Measurements from ENCODE around the gene IL4I1.

The IL4I1 gene

GRCh38 chr19:49923055-49924003 is 26.6 kb upstream of the IL4I1 start:
- no peak for DNase-seq

GRCh38 chr19:49921871-49922795 is 25.4 kb upstream of the IL4I1 start:
- DNase-seq = no peak

- no peak for DNase-seq
Measured at GRCh38 chr19:49920624-49921363, 24.1 kb upstream of the IL4I1 start.

- no peak for DNase-seq
Measured at GRCh38 chr19:49918089-49918488, 21.4 kb upstream of the IL4I1 start.

GRCh38 chr19:49916839-49917733 is 20.4 kb upstream of the IL4I1 start:
- no peak for DNase-seq

GRCh38 chr19:49915271-49915670 is 18.6 kb upstream of the IL4I1 start:
- DNase-seq = no peak

GRCh38 chr19:49913720-49914119 is 17.0 kb upstream of the IL4I1 start:
- no peak for DNase-seq

GRCh38 chr19:49912965-49913685 is 16.4 kb upstream of the IL4I1 start:
- DNase-seq = no peak

- DNase-seq = no peak
Measured at GRCh38 chr19:49911381-49912145, 14.9 kb upstream of the IL4I1 start.

GRCh38 chr19:49910179-49910578 is 13.5 kb upstream of the IL4I1 start:
- no peak for DNase-seq

GRCh38 chr19:49908480-49909420 is 12.1 kb upstream of the IL4I1 start:
- DNase-seq = no peak

- DNase-seq = no peak
Measured at GRCh38 chr19:49907745-49908446, 11.2 kb upstream of the IL4I1 start.

- DNase-seq = no peak
Measured at GRCh38 chr19:49906879-49907564, 10.3 kb upstream of the IL4I1 start.

- DNase-seq = no peak
Measured at GRCh38 chr19:49904136-49904535, 7.4 kb upstream of the IL4I1 start.

GRCh38 chr19:49895566-49896297 is 955 bp downstream of the IL4I1 start:
- no peak for DNase-seq

- DNase-seq = no peak
Measured at GRCh38 chr19:49894879-49895565, 1.7 kb downstream of the IL4I1 start.

Data from NCI-H1694 (cell line).